ENCODE data around the gene FUT9.
"Not testable (repeated sequence)": the region's sequence is repeated elsewhere in the genome, so short reads cannot be mapped to it uniquely, and the experiment has no call there.

Gene FUT9

DNA sequence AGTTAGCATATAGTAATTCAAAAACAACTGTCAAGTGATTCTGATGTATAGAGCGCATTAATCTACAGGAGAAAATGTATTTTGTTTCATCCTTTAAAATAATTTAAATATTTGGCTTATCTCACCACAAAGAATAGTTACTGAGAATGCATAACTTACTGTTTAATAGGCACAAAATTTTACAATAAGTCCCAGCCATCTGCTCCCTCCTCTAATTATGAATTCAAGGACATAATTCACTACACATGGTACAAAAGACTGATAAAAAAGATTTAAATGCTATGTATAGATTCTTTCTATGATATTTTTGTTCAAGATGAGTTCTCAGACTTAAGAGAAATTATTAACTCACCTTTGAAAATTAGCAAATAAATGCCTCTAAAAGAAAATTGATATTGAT, 242.0 kb downstream of the FUT9 start:
- TF ChIP-seq, protein P1, sequence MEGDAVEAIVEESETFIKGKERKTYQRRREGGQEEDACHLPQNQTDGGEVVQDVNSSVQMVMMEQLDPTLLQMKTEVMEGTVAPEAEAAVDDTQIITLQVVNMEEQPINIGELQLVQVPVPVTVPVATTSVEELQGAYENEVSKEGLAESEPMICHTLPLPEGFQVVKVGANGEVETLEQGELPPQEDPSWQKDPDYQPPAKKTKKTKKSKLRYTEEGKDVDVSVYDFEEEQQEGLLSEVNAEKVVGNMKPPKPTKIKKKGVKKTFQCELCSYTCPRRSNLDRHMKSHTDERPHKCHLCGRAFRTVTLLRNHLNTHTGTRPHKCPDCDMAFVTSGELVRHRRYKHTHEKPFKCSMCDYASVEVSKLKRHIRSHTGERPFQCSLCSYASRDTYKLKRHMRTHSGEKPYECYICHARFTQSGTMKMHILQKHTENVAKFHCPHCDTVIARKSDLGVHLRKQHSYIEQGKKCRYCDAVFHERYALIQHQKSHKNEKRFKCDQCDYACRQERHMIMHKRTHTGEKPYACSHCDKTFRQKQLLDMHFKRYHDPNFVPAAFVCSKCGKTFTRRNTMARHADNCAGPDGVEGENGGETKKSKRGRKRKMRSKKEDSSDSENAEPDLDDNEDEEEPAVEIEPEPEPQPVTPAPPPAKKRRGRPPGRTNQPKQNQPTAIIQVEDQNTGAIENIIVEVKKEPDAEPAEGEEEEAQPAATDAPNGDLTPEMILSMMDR (IDR thresholded peaks at IDR 0.05; ENCODE audit: low read depth, low read length, poor library complexity, severe bottlenecking) = no peak
- no peak for TF ChIP-seq EZH2phosphoT487 (IDR thresholded peaks at IDR 0.05; ENCODE audit: borderline replicate concordance, low read length)
- H4K20me1 ChIP-seq (ENCODE audit: control insufficient read depth, insufficient read depth, low read depth, low read length) = no peaks in the 10 kb centered on the region
- no peak overlapping the region for H3K27ac ChIP-seq (ENCODE audit: low read depth, low read length)

DNA sequence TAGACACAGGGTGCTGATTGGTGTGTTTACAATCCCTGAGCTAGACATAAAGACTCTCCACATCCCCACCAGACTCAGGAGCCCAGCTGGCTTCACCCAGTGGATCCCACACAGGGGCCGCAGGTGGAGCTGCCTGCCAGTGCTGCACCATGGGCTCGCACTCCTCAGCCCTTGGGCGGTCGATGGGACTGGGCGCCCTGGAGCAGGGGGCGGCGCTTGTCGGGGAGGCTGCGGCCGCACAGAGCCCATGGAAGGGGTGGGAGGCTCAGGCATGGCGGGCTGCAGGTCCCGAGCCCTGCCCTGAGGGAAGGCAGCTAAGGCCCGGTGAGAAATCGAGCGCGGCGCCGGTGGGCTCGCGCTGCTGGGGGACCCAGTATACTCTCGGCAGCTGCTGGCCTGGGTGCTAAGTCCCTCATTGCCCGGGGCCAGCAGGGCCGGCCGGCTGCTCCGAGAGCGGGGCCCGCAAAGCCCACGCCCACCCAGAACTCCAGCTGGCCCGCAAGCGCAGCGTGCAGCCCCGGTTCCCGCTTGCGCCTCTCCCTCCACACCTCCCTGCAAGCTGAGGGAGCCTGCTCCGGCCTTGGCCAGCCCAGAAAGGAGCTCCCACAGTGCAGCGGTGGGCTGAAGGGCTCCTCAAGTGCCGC, 245.1 kb downstream of the FUT9 start:
- H3K4me2 ChIP-seq (ENCODE audit: low read length); H3K27me3 ChIP-seq (ENCODE audit: control insufficient read depth, low read length); H4K20me1 ChIP-seq (ENCODE audit: control insufficient read depth, insufficient read depth, low read depth, low read length); H3F3A ChIP-seq (ENCODE audit: control insufficient read depth, insufficient read depth); H3K36me3 ChIP-seq (ENCODE audit: control insufficient read depth, low read length); H3K27ac ChIP-seq (ENCODE audit: low read depth, low read length); H3K9me2 ChIP-seq (replicated peaks; ENCODE audit: control insufficient read depth, low read length); H3K4me1 ChIP-seq (ENCODE audit: control insufficient read depth, low read length); H3K4me3 ChIP-seq (ENCODE audit: low read length); H3K9me3 ChIP-seq (ENCODE audit: control insufficient read depth, insufficient read depth, low read length); H3K79me2 ChIP-seq (ENCODE audit: control insufficient read depth, low read length): not testable (repeated sequence)

More for the DNA sequence above, 242.0 kb downstream of the FUT9 start:
- Histone ChIP-seq H3K4me1 (ENCODE audit: control insufficient read depth, low read length) (no peaks in the 10 kb centered on the region), H3K36me3 (ENCODE audit: control insufficient read depth, low read length) (no peaks in the 10 kb centered on the region), H3F3A (ENCODE audit: control insufficient read depth, insufficient read depth) (no peaks in the 10 kb centered on the region), H3K9me2 (replicated peaks; ENCODE audit: control insufficient read depth, low read length) (no peaks in the 10 kb centered on the region), H3K4me3 (ENCODE audit: low read length) (no peak overlapping the region), H3K9me3 (ENCODE audit: control insufficient read depth, insufficient read depth, low read length) (no peaks in the 10 kb centered on the region), H3K79me2 (ENCODE audit: control insufficient read depth, low read length) (no peaks in the 10 kb centered on the region), H3K27me3 (ENCODE audit: control insufficient read depth, low read length) (no peaks in the 10 kb centered on the region), H3K4me2 (ENCODE audit: low read length) (no peak overlapping the region)

Measured in DOHH2 (cell line).